Fibroblast of lung (primary cell): ENCODE measurements around the gene NANOS3.

ENCODE experiments used
- CTCF ChIP-seq, 2 donors: IDR thresholded peaks in 1 of 2; conservative IDR thresholded peaks in 1 of 2; 1 replicate in 1 of 2; 2 replicates in 1 of 2; pipeline ENCODE4 v1.5.1; 2011 to 2012; ENCODE audit warnings: low read length in 2 of 2, control low read depth in 1 of 2, inconsistent platforms in 1 of 2, low read depth in 1 of 2, mild to moderate bottlenecking in 1 of 2
- EZH2 ChIP-seq: IDR thresholded peaks from 2 replicates; pipeline ENCODE4 v1.5.1; 2012; ENCODE audit warnings: low read length, control low read depth, mild to moderate bottlenecking; ENCODE audit errors: missing control alignments

GRCh38 chr19:13861392-13861713, 15.6 kb upstream of the NANOS3 start:
- TF ChIP-seq CTCF (conservative IDR thresholded peaks at IDR 0.05 in 1 of 2, IDR thresholded peaks at IDR 0.05 in 1 of 2; ENCODE audit: low read depth in 1 of 2, low read length in 2 of 2) (no peak), EZH2 (no peak)
